GM18858 (cell line): ENCODE data around the gene GARIN6.
"Not testable (repeated sequence)": the region's sequence is repeated elsewhere in the genome, so short reads cannot be mapped to it uniquely, and the experiment has no call there.

Experiments used
- ATAC-seq: cut with Tn5 transposase; IDR thresholded peaks from one replicate; pipeline ENCODE4 v1.9.1; 2021; ENCODE audit not compliant: unreplicated experiment

Gene GARIN6

DNA sequence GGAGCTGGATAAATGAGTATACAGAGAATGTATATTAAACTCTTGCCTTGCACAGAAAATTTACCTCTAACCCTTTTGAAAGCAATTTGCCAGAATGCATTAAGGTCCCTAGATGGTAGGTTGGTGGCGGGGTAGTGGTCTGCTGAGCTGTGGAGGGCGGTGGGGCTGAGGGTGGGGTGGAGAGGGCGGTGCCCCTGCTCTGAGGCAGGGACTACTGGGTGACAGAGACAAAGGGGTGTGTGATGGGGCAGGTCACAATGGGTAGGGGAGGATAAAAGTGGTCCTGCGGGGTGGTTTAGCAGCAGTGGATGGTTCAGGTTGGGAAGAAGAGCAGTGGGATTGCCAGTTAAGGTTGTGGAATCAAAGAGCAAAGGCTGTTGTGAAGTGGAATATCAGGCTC, at the start of gene GARIN6:
GARIN6 (plus strand) TSS at position 301 of the 400 bp plus-strand sequence. CDS start 422 bp downstream, outside the sequence.
- ATAC-seq, result no peak

DNA sequence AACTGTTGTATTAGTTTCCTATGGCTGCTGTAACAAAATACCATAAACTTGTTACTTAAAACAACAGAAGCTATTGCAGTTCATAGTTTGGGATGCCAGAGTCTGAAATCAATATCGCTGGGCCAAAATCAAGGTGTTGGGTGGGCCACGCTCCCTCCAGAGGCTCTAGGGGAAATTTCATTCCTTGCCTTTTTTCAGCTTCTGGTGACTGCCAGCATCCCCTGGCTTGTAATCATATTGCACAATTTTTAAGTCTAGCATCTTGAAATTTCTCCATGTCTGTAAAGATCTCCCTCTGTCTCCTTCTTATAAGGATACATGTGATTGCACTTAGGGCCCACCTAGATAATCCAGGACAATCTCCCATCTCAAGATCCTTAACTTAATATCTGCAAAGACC, 48.8 kb upstream of the GARIN6 start:
- no peak for ATAC-seq

DNA sequence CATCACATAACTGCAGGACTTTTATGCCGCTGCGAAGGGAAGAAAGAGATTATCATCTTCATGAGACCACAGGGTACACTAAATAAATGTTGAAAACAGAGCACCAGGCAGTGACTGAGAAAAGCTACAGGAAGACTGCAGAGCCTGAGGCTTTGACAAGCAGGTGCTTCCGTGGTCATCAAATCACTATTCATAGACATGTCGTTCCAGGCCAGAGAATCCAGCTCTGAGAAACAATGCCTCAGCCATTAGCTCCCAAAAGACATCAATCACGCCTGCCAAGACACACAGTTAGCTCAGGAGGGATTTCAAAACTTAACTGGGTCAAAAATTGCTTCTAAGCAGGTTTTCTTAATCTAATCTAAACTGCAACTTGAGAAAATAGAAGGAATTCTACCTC, 47.2 kb upstream of the GARIN6 start:
- peak; percentile 68 for ATAC-seq

DNA sequence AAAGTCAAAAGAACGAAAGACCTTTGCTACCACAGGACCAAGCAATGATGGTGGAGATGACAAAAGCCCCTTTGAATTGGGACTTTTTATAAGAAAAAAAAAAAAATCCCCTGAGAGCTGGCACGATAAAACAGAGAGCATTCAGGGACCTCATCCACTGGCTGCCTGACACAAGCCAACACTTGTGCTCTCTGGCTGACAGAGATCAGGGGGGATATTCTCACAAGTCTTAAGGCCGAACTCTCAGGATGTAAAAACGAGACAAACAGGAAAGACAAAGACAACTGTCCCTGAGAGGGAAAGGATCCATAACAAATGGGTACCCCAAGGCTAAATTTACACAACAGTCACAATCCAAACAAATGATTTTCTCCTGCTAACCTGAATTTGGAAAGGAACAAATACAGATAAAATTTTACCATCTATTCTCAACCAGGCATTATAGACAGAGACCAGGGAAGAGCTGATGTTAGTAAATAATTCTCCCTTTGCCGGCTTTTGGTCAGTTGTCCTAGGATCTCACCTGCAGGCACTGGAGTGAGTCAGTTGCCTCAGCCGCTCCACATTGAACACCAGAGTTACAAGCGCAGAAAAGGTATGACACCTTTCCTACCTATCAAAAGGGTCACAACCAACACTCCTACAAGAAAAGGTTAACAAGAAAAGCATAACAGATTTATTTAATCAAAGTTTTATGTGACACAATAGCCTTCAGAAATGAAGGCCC, 37.9 kb upstream of the GARIN6 start:
- ATAC-seq, result no peak

DNA sequence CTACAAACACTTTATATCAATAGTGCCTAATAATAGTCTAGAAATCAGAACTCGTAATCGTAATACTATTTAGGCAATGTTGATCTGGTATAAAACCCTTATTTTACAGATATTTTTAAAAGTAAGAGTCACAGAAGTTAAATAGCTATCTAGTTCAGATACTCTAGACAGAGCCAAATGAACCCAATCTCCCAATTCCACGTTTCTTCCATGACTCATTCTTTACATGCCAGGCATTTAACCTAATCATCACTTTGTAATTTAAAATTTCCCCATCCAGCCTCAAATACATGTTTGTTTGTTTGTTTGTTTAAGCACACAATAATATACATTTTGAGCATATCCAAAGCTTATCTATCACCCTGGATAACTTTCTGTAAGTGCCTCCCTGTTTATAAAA, 36.4 kb upstream of the GARIN6 start:
- no peak for ATAC-seq

DNA sequence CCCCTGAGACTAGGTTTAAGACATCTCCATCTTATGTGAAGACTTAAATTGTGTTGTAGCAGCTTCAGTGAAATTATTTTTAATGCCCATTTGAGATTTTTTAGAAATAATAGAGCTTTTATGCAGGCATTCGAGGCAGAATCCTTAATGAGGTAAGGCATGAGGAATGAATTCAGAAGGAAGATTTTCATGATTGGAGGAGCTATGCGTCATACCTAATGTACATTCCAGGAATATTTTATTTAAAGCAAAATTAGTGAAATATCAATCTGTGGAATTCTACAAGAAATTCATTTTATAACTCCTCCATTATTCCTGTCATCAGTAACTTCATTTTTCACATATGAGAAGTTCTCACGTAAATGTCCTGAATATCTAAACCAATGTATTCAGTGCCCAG, 36.0 kb upstream of the GARIN6 start:
- ATAC-seq, result no peak

DNA sequence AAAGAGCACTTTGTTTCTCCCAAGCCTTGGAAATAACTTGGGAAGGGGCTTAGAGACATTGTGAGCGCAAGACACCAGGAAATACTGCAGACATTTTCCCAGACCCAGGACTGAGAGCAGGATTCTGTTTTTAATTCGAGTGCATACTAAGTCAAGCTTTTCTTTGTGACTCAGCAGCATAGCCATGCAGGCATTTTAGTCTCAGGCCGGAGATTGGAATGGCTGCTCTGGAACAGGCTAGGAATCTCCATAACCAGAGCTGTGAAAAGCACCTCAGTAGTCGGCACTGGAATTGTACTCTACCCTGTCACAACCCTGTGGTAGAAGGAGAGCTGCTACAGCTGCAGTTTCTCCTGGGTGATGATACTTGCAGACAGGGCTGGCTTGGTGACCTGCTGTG, 28.9 kb upstream of the GARIN6 start:
- ATAC-seq, result no peak

DNA sequence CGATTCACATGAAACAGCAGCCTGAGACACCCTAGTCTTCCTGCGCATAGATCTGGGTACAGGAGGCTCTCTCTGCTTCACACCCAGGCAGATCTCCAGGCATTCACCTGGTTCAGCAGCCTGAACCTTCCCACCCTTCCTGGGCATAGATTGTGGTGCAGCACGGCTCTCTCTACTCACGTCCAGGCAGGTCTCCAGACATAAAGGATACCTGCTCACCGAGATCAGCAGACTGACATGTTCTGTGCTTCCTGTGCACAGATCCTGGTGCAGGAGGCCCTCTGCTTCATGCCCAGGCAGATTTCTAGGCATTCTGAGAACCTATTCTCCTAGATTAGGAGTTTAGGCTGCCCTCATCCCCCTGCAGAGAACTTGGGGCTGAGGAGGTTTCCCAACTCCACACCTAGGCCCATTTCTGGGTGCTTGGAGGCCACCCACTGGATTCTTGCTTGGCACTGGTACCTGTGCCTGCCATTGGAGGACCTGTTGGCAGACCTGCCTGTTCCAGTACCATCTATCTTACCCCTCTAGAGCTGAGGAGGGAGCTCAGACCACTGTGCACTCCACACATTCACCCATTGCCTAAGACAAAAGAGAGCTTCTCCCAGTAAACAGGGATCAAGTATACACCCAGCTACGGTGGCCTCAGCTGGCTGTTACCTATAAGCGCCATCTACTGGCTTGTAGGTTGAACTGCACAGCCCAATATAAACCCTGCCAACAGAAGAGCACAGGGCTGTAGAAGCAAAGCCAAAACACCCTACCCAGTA, 28.0 kb upstream of the GARIN6 start:
- ATAC-seq, result peak; percentile 93

DNA sequence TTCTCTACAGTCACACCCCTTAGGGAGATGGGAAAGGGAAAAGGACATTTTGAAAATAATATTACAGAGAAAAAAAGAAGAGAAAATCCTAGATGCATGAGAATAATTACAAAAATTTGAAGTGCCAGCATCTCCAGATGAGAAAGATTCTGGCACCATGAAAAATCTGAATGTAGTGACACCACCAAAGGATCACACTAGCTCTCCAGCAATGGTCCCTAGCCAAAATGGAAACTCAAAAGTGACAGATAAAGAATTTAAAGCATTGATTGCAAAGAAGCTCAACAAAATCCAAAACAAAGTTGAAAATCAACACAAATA, 27.4 kb upstream of the GARIN6 start:
- ATAC-seq, result no peak

DNA sequence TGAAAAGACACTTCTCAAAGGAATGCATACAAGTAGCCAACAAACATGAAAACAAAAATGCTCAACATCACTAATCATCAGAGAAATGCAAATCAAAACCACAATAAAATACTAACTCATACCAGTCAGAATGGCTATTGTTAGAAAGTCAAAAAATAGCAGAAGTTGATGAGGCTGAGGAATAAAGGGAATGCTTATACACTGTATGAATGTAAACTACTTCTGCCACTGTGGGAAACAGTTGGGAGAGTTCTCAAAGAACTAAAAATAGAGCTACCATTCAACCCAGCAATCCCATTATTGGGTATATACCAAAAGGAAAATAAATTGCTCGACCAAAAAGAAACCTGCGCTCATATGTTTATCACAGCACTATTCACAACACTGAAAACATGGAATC, 23.0 kb upstream of the GARIN6 start:
- not testable (repeated sequence) for ATAC-seq

DNA sequence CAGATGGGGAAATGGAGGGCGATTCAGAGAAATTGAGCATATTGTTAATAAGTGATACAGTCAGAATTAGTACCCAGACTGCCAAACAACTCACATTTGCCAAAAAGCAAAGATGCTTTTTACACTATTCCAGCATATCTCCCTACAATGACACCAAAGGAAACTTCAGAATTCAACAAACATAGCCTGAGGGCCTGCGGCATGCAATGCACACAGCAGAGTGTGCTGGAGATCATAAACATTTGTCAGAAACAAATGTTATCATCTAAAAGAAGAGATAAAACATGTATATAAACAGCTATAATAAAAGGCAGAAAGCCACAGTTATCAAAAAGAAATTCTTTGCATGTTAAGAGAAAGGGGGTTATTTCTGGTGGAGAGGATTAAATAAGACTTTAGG, 20.1 kb upstream of the GARIN6 start:
- no peak for ATAC-seq

DNA sequence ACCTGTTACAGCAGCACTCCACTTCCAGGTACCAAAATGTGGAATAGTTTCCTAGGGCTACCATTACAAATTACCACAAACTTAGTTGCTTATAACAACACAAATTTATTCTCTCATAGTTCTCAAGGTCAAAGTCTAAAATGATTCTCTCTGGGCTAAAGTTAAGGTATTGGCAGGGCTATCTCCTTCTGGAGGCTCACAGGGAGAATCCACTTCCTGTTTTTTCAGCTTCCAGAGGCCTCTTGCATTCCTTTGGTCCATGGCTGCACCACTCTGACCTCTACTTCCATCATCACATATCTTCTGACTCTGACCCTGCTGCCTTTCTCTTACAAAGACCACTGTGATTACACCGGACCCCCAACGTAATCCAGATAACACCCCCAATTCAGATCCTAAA, 2.9 kb upstream of the GARIN6 start:
- no peak for ATAC-seq

DNA sequence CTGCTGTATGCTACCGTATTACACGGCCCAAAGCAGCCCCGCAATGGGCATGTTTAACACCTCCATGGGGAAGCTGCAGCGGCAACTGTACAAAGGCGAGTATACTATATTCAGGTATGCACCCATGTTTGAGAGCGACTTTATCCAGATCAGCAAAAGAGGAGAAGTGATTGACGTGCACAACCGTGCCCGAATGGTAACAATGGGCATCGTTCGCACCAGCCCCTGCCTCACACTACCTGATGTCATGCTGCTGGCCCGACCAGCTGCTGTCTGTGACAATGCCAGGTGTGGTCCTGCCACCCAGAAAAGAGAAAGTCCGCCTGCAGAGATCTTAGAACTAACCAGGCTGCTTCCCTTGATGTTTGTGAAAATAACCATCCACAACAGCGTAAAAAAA, 630 bp downstream of the GARIN6 start:
- no peak for ATAC-seq

DNA sequence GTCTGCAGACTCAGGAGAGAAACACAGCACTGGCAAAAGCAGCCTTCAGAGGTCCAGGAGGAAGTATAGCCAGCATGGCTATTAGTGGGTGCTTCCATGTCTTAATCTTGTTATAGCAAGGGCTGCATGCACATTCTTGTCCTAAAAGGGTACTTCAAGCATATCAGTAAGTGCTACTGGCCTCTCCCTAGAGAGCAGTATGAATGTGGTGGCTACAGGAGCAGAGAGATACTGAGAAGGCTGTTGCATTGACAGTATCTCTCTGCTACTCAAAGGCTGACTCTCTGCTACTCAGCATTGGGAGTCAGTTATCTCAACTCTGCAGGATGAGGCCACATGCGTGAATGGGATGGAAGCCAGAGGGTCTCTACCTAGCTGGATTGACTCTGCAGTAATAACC, 2.0 kb downstream of the GARIN6 start:
- no peak for ATAC-seq

DNA sequence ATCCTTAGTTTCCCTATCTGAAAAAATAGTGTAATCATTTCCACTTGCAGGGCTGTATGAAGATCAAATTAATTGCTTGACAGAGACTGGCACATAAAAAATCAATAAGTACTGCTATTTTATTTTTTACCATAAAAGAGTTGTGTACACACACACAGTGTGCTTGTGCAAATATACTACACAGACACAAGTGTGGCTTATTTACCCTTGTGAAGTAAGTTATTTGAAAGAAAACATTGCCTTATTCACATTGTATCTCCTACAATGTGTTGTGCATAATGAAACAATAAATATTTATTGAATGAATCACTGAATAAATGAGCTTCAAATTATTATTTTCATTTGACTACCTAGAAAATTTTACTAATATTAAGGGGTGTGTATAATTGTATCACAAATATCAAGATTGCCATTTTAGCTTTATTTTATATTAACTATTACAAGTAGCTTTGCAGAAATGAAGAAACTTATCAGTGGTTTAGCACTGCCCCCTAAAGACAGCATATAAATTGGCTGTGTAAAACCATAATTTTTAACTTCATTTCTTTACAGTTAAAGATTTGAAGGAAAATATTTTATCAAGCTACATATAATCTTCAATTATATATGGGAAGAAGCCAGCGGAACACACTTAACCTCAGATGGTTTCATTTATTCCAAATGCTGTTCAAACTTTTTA, 11.3 kb downstream of the GARIN6 start:
- ATAC-seq, result no peak

DNA sequence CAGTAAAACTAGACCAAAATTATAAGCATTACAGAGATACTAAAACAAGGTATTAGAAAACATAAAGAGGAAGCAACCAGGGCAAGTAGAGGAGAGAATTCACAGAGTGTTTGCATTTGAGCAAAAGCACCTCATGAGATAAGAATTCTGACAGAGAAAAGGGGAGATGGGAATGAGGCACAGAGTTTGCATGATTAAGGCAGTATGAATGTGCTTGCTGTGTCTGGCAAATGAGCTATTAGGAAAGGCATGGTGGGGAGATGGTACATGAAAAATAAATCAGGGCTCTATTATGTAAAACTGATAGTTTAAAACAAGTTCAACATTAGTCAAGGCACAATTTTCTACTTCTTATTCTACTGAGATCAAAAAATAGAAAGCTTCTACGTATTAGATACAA, 23.1 kb downstream of the GARIN6 start:
- ATAC-seq, result no peak

DNA sequence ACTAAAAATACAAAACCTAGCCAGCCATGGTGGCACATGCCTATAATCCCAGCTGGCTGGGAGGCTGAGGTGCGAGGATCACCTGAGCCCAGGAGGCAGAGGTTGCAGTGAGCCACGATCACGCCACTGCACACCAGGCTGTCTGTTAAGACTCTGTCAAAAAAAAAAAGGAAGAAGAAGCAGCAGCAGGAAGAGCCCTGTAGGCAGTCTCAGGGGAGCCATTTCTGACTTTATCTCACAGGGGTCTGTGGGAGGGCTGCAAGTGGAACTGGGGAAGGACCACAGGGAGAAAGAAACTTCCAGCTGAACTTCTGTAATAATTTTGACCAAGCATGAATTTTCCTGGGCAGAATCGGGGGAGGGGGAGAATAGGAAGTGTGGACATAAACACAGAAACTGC, 32.7 kb downstream of the GARIN6 start:
- ATAC-seq, result no peak

DNA sequence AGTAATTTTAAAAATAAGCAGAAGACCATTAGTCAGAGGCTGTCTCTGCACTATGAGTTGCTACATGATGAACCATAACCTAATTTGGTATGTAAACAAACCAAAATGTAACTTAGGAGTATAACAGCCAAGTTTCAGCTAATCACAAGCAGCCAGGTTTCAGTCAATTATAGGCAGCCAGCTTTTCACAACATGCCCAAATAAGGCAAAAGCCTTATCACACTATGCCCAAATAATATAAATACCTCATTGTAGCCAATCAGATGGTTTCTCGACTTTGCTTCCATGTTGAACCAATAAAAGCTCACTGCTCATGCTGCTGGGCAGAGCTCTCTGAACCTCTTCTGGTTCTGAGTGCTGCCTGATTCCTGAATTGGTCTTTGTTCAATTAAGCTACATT, 38.6 kb downstream of the GARIN6 start:
- no peak for ATAC-seq

DNA sequence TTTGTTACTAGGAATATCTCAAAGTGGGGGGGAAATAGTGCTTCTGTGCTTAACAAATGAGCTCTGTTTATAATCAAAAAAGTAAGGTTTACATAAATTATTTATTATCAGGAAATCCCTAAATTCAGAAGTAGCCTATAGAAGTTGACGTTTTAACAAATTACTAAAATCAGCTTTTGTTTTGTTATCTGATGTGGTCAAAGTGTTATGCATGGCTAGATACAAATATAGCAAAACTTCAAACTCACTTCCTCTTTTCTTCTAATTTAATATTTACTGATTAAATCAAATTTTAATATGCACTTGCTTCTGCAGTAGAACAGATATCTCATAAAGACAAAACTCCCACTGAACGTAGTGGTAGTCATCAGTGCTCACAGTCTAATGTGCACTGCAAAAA, 47.5 kb downstream of the GARIN6 start:
- no peak for ATAC-seq
